H9 (cell line): ENCODE measurements around the gene GPR153. TPM values are rescaled to one million over a fixed set of nuclear protein-coding genes. Genes with fewer than 3 reads are reported as not detected.

Experiments used
- DNase-seq: peaks from one replicate; pipeline ENCODE4 v3.0.0-alpha.2; 2017
- H2AFZ ChIP-seq: one replicate; pipeline ENCODE4 v1.6.1; 2013; ENCODE audit warnings: mild to moderate bottlenecking, low read length, control low read depth, moderate library complexity
- H2AK5ac ChIP-seq: 2 replicates; pipeline ENCODE4 v1.6.1; 2013; ENCODE audit warnings: low read length, control low read depth, mixed read lengths; ENCODE audit not compliant: insufficient read length
- H2BK120ac ChIP-seq: one replicate; pipeline ENCODE4 v1.6.1; 2013; ENCODE audit warnings: low read depth, mild to moderate bottlenecking, low read length, control low read depth, inconsistent platforms; ENCODE audit not compliant: poor library complexity, severe bottlenecking
- H2BK12ac ChIP-seq: 2 replicates; pipeline ENCODE4 v1.6.1; 2013; ENCODE audit warnings: low read length, control low read depth, mixed read lengths, low read depth; ENCODE audit not compliant: insufficient read length
- H2BK15ac ChIP-seq: 2 replicates; pipeline ENCODE4 v1.6.1; 2013; ENCODE audit warnings: low read depth, low read length, control low read depth
- H2BK20ac ChIP-seq: one replicate; pipeline ENCODE4 v1.6.1; 2013; ENCODE audit warnings: low read depth, mild to moderate bottlenecking, low read length, control low read depth, inconsistent platforms; ENCODE audit not compliant: poor library complexity, severe bottlenecking
- H2BK5ac ChIP-seq: 2 replicates; pipeline ENCODE4 v1.6.1; 2013; ENCODE audit warnings: low read length, control low read depth, mixed read lengths; ENCODE audit not compliant: insufficient read length
- H3K14ac ChIP-seq: 2 replicates; pipeline ENCODE4 v1.6.1; 2013; ENCODE audit warnings: low read length, control low read depth; ENCODE audit not compliant: insufficient read depth
- H3K18ac ChIP-seq: 2 replicates; pipeline ENCODE4 v1.6.1; 2013; ENCODE audit warnings: low read depth, mild to moderate bottlenecking, mixed read lengths, low read length, control low read depth; ENCODE audit not compliant: insufficient read length
- H3K23ac ChIP-seq: 2 replicates; pipeline ENCODE4 v1.6.1; 2013; ENCODE audit warnings: low read length, control low read depth, mixed read lengths, low read depth; ENCODE audit not compliant: insufficient read length
- H3K23me2 ChIP-seq: 2 replicates; pipeline ENCODE4 v1.6.1; 2013; ENCODE audit warnings: low read depth, mild to moderate bottlenecking, mixed read lengths, low read length, control low read depth; ENCODE audit not compliant: insufficient read length, poor library complexity, severe bottlenecking
- H3K27ac ChIP-seq: 2 replicates; pipeline ENCODE4 v1.5.1; 2013; ENCODE audit warnings: low read length, control low read depth, mixed read lengths, low read depth; ENCODE audit not compliant: insufficient read length
- H3K27me3 ChIP-seq: 2 replicates; pipeline ENCODE4 v1.6.1; 2013; ENCODE audit warnings: low read length, control low read depth, inconsistent platforms; ENCODE audit not compliant: insufficient read depth
- H3K4ac ChIP-seq: 2 replicates; pipeline ENCODE4 v1.6.1; 2013; ENCODE audit warnings: low read depth, mild to moderate bottlenecking, control low read depth, inconsistent platforms, low read length, moderate library complexity
- H3K4me1 ChIP-seq: 2 replicates; pipeline ENCODE4 v1.6.1; 2013; ENCODE audit warnings: low read length, control low read depth, inconsistent platforms; ENCODE audit not compliant: insufficient read depth
- H3K4me2 ChIP-seq: 2 replicates; pipeline ENCODE4 v1.6.1; 2013; ENCODE audit warnings: low read length, control low read depth, mixed read lengths; ENCODE audit not compliant: insufficient read length, insufficient read depth
- H3K56ac ChIP-seq: 2 replicates; pipeline ENCODE4 v1.6.1; 2013; ENCODE audit warnings: low read depth, mild to moderate bottlenecking, mixed read lengths, low read length, control low read depth; ENCODE audit not compliant: insufficient read length
- H3K79me1 ChIP-seq: 2 replicates; pipeline ENCODE4 v1.6.1; 2013; ENCODE audit warnings: low read depth, mild to moderate bottlenecking, moderate library complexity, low read length, control low read depth, inconsistent platforms; ENCODE audit not compliant: insufficient read depth, poor library complexity, severe bottlenecking
- H3K79me2 ChIP-seq: 2 replicates; pipeline ENCODE4 v1.6.1; 2013; ENCODE audit warnings: low read length, control low read depth, inconsistent platforms; ENCODE audit not compliant: insufficient read depth
- H3K9ac ChIP-seq: 2 replicates; pipeline ENCODE4 v1.6.1; 2013; ENCODE audit warnings: low read length, control low read depth, mixed read lengths; ENCODE audit not compliant: insufficient read length; ENCODE audit errors: extremely low read depth
- H3K9me3 ChIP-seq: one replicate; pipeline ENCODE4 v1.6.1; 2013; ENCODE audit warnings: low read depth, low read length, inconsistent platforms; ENCODE audit not compliant: control insufficient read depth
- H3T11ph ChIP-seq: one replicate; pipeline ENCODE4 v1.6.1; 2013; ENCODE audit warnings: mild to moderate bottlenecking, low read length, control low read depth, inconsistent platforms
- H4K20me1 ChIP-seq: one replicate; pipeline ENCODE4 v1.6.1; 2013; ENCODE audit not compliant: control insufficient read depth, insufficient read length, insufficient read depth
- H4K5ac ChIP-seq: 2 replicates; pipeline ENCODE4 v1.6.1; 2013; ENCODE audit warnings: low read depth, mild to moderate bottlenecking, mixed read lengths, low read length, control low read depth; ENCODE audit not compliant: insufficient read length
- H4K8ac ChIP-seq: replicated peaks from 2 replicates; pipeline ENCODE4 v1.6.1; 2013; ENCODE audit warnings: low read length, control low read depth, mixed read lengths, low read depth; ENCODE audit not compliant: insufficient read length
- H4K91ac ChIP-seq: 2 replicates; pipeline ENCODE4 v1.6.1; 2013; ENCODE audit warnings: low read depth, mild to moderate bottlenecking, moderate library complexity, mixed read lengths, low read length, control low read depth; ENCODE audit not compliant: insufficient read length
- H3K27ac Mint-ChIP-seq, 3 experiments: 2 replicates in 2 of 3; 3 replicates in 1 of 3; pipeline ENCODE4 v1.8.0; 2020 to 2021; ENCODE audit warnings: mixed read lengths in 3 of 3, mild to moderate bottlenecking in 1 of 3, moderate library complexity in 1 of 3
- H3K27me3 Mint-ChIP-seq: 2 replicates; pipeline ENCODE4 v1.8.0; 2021; ENCODE audit warnings: low read depth, mild to moderate bottlenecking, moderate library complexity, mixed read lengths
- H3K36me3 Mint-ChIP-seq, 3 experiments: 2 replicates in 2 of 3; 3 replicates in 1 of 3; pipeline ENCODE4 v1.8.0; 2020 to 2021; ENCODE audit warnings: low read depth in 3 of 3, mixed read lengths in 3 of 3; ENCODE audit not compliant: insufficient read depth in 1 of 3
- H3K4me1 Mint-ChIP-seq, 2 experiments: 2 replicates each; pipeline ENCODE4 v1.8.0; 2020; ENCODE audit warnings: mixed read lengths in 2 of 2
- H3K4me3 Mint-ChIP-seq, 2 experiments: 2 replicates in 1 of 2; 3 replicates in 1 of 2; pipeline ENCODE4 v1.8.0; 2020 to 2021; ENCODE audit warnings: mild to moderate bottlenecking in 2 of 2, mixed read lengths in 2 of 2, moderate library complexity in 1 of 2
- H3K9me3 Mint-ChIP-seq, 2 experiments: 2 replicates in 1 of 2; 3 replicates in 1 of 2; pipeline ENCODE4 v1.8.0; 2020; ENCODE audit warnings: mild to moderate bottlenecking in 2 of 2, mixed read lengths in 2 of 2, moderate library complexity in 1 of 2
- CTCF ChIP-seq: fragments of 200-600 bp; sonication (generic); conservative IDR thresholded peaks from 3 replicates; pipeline ENCODE4 v1.8.0; 2021; ENCODE audit warnings: antibody characterized with exemption, mild to moderate bottlenecking
- WGBS: extraction: QIAGEN DNeasy Blood & Tissue Kit; methylation state at CpG from one replicate; pipeline ENCODE4 v1.1.7; 2013; ENCODE audit warnings: missing lambda C conversion rate, low lambda C conversion rate, mixed read lengths; ENCODE audit not compliant: insufficient read length; ENCODE audit errors: extremely low coverage; 5-methylcytosine and 5-hydroxymethylcytosine counted together
- total RNA-seq: library from RNA; stranded (reverse); gene quantifications from 2 replicates; pipeline ENCODE4 v1.2.1, GENCODE V29; 2021

The GPR153 gene
- total RNA-seq, 1 experiment from 2014 or later, result 8.9 TPM

- no peak overlapping the region for H3T11ph ChIP-seq
- no peak overlapping the region for H3K56ac ChIP-seq
- no peaks in the 10 kb centered on the region for H3K23me2 ChIP-seq
- H4K5ac ChIP-seq, result no peak overlapping the region
- no peaks in the 10 kb centered on the region for H3K9me3 Mint-ChIP-seq
- H2BK120ac ChIP-seq, result no peak overlapping the region
- no peak overlapping the region for H4K8ac ChIP-seq
- peaks cover 3% of the 10 kb centered on the region for H3K79me1 ChIP-seq
- no peak overlapping the region for H3K14ac ChIP-seq
- no peaks in the 10 kb centered on the region for H3K27me3 ChIP-seq
- H3K27ac ChIP-seq, result no peak overlapping the region
- no peak overlapping the region for H3K23ac ChIP-seq
- no peak overlapping the region for H3K4me3 Mint-ChIP-seq
- H3K79me2 ChIP-seq, result no peaks in the 10 kb centered on the region
- peaks cover 38 to 66% (median 48%) of the 10 kb centered on the region in 3 experiments; a peak in 6 of 7 replicates for H3K36me3 Mint-ChIP-seq
- H2BK15ac ChIP-seq, result no peak overlapping the region
- peaks cover 2 to 6% of the 10 kb centered on the region in 2 experiments; a peak in 2 of 4 replicates for H3K4me1 Mint-ChIP-seq
- no peaks in the 10 kb centered on the region for H3K4me1 ChIP-seq
- H2AFZ ChIP-seq, result no peak overlapping the region
- TF ChIP-seq CTCF, result no peak
- H3K18ac ChIP-seq, result no peak overlapping the region
- H3K27me3 Mint-ChIP-seq, result no peaks in the 10 kb centered on the region; the same call in 1 of the 2 replicates
- no peak overlapping the region for H2BK5ac ChIP-seq
- DNase-seq, result no peak
- no peak overlapping the region for H3K4me2 ChIP-seq
- no peak overlapping the region for H3K4ac ChIP-seq
- no peaks in the 10 kb centered on the region for H4K20me1 ChIP-seq
- H2BK20ac ChIP-seq, result no peak overlapping the region
- no peak overlapping the region for H2BK12ac ChIP-seq
- H2AK5ac ChIP-seq, result no peak overlapping the region
- no peak overlapping the region for H3K9ac ChIP-seq
- no peak overlapping the region for H4K91ac ChIP-seq
- no CpG with 5 or more reads among the region's 6 CpGs for whole genome bisulfite sequencing
- no peaks in the 10 kb centered on the region for H3K9me3 ChIP-seq
- no peak overlapping the region for H3K27ac Mint-ChIP-seq
These were observed 38.3 kb downstream of the GPR153 start for GRCh38 chr1:6222636-6223035.
